ENCODE measurements around the gene RER1. TPM values are rescaled to one million over a fixed set of nuclear protein-coding genes. Genes with fewer than 3 reads are reported as not detected.

Gene RER1
- total RNA-seq, 1 donor from 2014 or later, result 49.6 TPM

- H3K27ac ChIP-seq, result no peak overlapping the region
- H3K36me3 ChIP-seq, result no peaks in the 10 kb centered on the region
- peaks cover 27% of the 10 kb centered on the region for H3K4me1 ChIP-seq
- no peak for DNase-seq (ENCODE audit: extremely low spot score in 2 of 2)
- intact Hi-C loops (cut with DNase I), result loop anchor here (5.0 to 10.0 kb wide), 4 partner anchors 229 to 1002 kb away; partner anchors contain the start of gene TTC34
- no peaks in the 10 kb centered on the region for H3K9me3 ChIP-seq
- no peak overlapping the region for H3K4me3 ChIP-seq
- H3K27me3 ChIP-seq, result no peaks in the 10 kb centered on the region
- no peak for TF ChIP-seq POLR2A (IDR thresholded peaks at IDR 0.05)
- TF ChIP-seq POLR2AphosphoS5 (IDR thresholded peaks at IDR 0.05; ENCODE audit: insufficient read depth in 1 of 2, low read depth in 1 of 2), result no peak
- TF ChIP-seq, protein P1, sequence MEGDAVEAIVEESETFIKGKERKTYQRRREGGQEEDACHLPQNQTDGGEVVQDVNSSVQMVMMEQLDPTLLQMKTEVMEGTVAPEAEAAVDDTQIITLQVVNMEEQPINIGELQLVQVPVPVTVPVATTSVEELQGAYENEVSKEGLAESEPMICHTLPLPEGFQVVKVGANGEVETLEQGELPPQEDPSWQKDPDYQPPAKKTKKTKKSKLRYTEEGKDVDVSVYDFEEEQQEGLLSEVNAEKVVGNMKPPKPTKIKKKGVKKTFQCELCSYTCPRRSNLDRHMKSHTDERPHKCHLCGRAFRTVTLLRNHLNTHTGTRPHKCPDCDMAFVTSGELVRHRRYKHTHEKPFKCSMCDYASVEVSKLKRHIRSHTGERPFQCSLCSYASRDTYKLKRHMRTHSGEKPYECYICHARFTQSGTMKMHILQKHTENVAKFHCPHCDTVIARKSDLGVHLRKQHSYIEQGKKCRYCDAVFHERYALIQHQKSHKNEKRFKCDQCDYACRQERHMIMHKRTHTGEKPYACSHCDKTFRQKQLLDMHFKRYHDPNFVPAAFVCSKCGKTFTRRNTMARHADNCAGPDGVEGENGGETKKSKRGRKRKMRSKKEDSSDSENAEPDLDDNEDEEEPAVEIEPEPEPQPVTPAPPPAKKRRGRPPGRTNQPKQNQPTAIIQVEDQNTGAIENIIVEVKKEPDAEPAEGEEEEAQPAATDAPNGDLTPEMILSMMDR (IDR thresholded peaks at IDR 0.05), result no peak
Observed at GRCh38 chr1:2415337-2415736, 23.7 kb downstream of the RER1 start.

DNA sequence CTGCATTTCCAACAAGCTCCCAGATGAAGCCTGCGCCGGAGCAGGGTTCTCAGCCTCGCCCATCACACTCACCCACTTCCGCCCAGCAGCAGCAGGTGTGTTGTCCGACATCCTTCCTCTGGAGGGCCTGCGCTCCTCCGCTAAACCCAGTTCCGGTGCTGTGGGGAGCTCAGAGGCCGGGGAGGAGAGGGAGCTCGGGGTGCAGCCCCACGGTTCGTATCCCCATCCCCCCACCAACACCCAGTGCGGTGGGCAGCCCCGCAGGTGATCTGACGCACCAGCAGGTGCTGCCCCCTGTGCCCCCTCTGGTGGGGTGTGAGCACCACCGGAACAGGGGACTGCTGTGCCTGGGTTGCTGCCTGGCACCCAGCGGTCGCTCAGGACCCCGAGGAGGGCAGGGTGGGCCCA is 24.2 kb downstream of the RER1 start:
- Histone ChIP-seq H3K9me3 (no peaks in the 10 kb centered on the region), H3K27ac (peak overlapping the region; percentile 43), H3K27me3 (no peaks in the 10 kb centered on the region), H3K4me3 (peak overlapping the region in 1 of 2 donors; percentile 14), H3K4me1 (peaks cover 27% of the 10 kb centered on the region), H3K36me3 (no peaks in the 10 kb centered on the region)
- DNase-seq (ENCODE audit: extremely low spot score in 2 of 2), result no peak
- TF ChIP-seq, protein P1 (IDR thresholded peaks at IDR 0.05), result no peak
- TF ChIP-seq POLR2A (IDR thresholded peaks at IDR 0.05), result no peak
- TF ChIP-seq POLR2AphosphoS5 (IDR thresholded peaks at IDR 0.05; ENCODE audit: insufficient read depth in 1 of 2, low read depth in 1 of 2), result no peak
- intact Hi-C loops (cut with DNase I), result loop anchor here (5.0 to 10.0 kb wide), 4 partner anchors 229 to 1001 kb away; partner anchors contain the start of gene TTC34

DNA sequence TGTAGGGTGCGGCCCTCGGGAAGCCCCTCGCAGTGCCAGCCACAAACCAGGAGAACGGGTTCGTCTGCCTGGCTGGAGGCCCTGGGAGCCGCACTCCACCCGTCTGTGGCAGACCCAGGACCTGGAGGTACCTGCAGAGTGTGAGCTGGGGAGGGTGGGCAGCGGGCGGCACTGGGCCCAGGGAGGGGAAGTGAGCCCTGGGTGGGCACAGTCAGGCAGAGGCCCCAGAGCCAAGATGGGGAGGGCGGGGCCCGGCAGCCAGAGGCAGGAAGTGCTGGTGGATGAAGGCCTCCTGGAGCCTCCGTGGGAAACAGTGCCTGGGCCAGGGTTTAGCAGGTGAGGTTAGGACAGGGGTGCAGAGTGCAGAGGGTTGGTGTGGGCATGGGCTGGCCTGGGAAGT is 24.8 kb downstream of the RER1 start:
- Histone ChIP-seq H3K4me1 (peaks cover 25% of the 10 kb centered on the region), H3K36me3 (no peaks in the 10 kb centered on the region), H3K27ac (peak overlapping the region; percentile 43), H3K9me3 (no peaks in the 10 kb centered on the region), H3K4me3 (peak overlapping the region in 1 of 2 donors; percentile 14), H3K27me3 (no peaks in the 10 kb centered on the region)
- TF ChIP-seq POLR2A (IDR thresholded peaks at IDR 0.05), result no peak
- TF ChIP-seq POLR2AphosphoS5 (IDR thresholded peaks at IDR 0.05; ENCODE audit: insufficient read depth in 1 of 2, low read depth in 1 of 2), result no peak
- TF ChIP-seq, protein P1 (IDR thresholded peaks at IDR 0.05), result no peak
- DNase-seq (ENCODE audit: extremely low spot score in 2 of 2), result no peak
- intact Hi-C loops (cut with DNase I), result loop anchor here (5.0 to 10.0 kb wide), 4 partner anchors 228 to 1001 kb away; partner anchors contain the start of gene TTC34

DNA sequence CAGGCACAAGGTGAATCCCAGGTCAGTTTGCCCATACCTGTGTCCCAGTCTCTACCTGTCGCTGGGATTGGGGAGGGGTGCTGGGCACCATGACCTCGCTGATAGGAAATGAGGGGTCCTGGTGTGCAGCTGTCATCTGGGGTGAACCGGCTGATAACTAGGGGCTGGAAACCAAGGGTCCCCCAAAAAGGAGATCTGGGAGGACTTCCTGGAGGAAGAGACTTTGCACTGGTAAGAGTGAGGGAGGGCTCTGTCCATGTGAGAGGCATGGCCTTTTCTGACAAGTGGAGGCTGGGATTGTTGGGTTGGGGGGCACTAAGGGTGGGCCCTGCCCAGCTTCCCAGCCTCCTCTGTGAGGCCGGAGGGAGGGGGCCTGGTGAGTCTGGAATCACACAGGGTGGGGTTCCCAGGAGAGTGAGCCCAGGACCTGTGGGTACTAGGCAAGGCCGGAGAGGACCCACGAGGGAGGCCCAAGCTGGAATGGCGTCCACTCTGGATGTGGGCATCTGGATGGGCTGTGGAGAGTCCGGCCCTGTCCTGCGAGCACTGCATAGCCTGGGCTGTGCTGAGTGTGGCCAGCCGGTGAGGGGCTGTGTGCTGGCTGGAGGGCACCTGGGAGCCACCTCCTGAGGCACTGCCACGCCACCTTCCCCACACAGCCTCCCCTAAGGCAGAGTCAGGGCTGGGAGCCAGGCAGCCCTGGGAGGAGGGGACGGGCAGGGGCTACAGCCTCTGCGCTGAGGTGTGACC is 25.6 kb downstream of the RER1 start:
- intact Hi-C loops (cut with DNase I), result loop anchor here (5.0 to 10.0 kb wide), 4 partner anchors 228 to 1000 kb away; partner anchors contain the start of gene TTC34
- H3K36me3 ChIP-seq, result no peaks in the 10 kb centered on the region
- DNase-seq (ENCODE audit: extremely low spot score in 2 of 2), result no peak
- H3K9me3 ChIP-seq, result no peaks in the 10 kb centered on the region
- no peaks in the 10 kb centered on the region for H3K27me3 ChIP-seq
- peak overlapping the region; percentile 43 for H3K27ac ChIP-seq
- peaks cover 18% of the 10 kb centered on the region for H3K4me1 ChIP-seq
- TF ChIP-seq, protein P1 (IDR thresholded peaks at IDR 0.05), result no peak
- no peak for TF ChIP-seq POLR2AphosphoS5 (IDR thresholded peaks at IDR 0.05; ENCODE audit: insufficient read depth in 1 of 2, low read depth in 1 of 2)
- TF ChIP-seq POLR2A (IDR thresholded peaks at IDR 0.05), result no peak
- H3K4me3 ChIP-seq, result peak overlapping the region in 1 of 2 donors; percentile 14

DNA sequence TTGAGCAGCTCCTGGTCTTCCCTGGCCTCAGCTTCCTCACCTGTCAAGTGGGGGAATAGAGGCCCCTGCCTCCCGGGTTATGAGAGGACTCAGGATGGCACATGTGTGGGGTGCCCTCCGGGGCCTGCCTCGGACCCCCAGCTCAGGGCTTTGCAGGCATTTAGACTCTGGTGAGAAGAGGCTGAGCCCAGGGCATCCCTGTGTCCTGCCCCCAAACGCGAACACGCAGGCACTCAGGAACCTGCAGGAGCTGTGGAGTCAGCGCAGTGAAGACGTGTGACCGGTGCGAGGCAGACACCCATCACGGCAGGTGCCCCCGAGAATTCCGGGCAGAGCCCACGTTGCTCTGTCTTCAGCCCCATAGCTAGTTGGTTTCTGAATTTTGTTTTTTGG is 26.2 kb downstream of the RER1 start:
- H3K4me1 ChIP-seq, result peaks cover 18% of the 10 kb centered on the region
- DNase-seq (ENCODE audit: extremely low spot score in 2 of 2), result no peak

More for the DNA sequence above, 26.2 kb downstream of the RER1 start:
- Histone ChIP-seq H3K27me3 (no peaks in the 10 kb centered on the region), H3K4me3 (no peak overlapping the region), H3K36me3 (no peaks in the 10 kb centered on the region), H3K9me3 (no peaks in the 10 kb centered on the region), H3K27ac (no peak overlapping the region)
- intact Hi-C loops (cut with DNase I), result loop anchor here (5.0 to 10.0 kb wide), 4 partner anchors 227 to 999 kb away; partner anchors contain the start of gene TTC34
- TF ChIP-seq POLR2AphosphoS5 (IDR thresholded peaks at IDR 0.05; ENCODE audit: insufficient read depth in 1 of 2, low read depth in 1 of 2) (no peak), POLR2A (IDR thresholded peaks at IDR 0.05) (no peak)
- TF ChIP-seq, protein P1 (IDR thresholded peaks at IDR 0.05), result no peak

Measured in vagina (tissue), 2 donors.